Ovary (tissue), 3 donors: Measurements from ENCODE around the gene TOP1.

Source experiments
- POLR2A ChIP-seq: fragments of 450-650 bp; IDR thresholded peaks from one replicate; pipeline ENCODE4 v1.6.1; 2017; ENCODE audit warnings: antibody characterized with exemption, mild to moderate bottlenecking, moderate library complexity
- TF ChIP-seq, protein P1 (sequence below), 3 donors: fragments of 450-650 bp in 2 of 3; fragments of 200-600 bp in 1 of 3; IDR thresholded peaks; one replicate each; pipeline versions ENCODE4 v1.5.1 to v1.8.0; 2016 to 2022; ENCODE audit warnings: antibody characterized with exemption in 3 of 3, mild to moderate bottlenecking in 1 of 3
- donor health status: DM: no; HTN: no; CAD: no.

DNA sequence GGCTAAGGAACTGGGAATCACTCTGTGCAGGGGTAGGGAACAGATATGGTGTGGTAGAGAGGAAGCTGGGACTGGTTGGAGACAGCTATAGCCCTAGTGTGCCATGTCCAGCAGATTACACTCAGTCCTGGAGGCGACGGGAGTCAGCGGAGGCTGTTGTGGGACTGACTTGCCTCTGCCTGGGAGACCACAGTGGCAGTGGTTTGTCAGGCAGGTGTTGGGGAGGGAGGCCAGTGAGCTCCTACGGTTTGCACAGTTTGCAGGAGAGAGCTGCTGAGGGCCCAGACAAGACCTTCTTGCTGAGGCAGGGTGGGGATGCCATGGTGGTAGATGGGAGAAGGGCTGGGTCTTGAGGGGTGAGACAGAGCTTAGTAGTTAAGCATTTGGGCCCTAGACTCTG, 113.6 kb downstream of the TOP1 start:
- TF ChIP-seq, protein P1, sequence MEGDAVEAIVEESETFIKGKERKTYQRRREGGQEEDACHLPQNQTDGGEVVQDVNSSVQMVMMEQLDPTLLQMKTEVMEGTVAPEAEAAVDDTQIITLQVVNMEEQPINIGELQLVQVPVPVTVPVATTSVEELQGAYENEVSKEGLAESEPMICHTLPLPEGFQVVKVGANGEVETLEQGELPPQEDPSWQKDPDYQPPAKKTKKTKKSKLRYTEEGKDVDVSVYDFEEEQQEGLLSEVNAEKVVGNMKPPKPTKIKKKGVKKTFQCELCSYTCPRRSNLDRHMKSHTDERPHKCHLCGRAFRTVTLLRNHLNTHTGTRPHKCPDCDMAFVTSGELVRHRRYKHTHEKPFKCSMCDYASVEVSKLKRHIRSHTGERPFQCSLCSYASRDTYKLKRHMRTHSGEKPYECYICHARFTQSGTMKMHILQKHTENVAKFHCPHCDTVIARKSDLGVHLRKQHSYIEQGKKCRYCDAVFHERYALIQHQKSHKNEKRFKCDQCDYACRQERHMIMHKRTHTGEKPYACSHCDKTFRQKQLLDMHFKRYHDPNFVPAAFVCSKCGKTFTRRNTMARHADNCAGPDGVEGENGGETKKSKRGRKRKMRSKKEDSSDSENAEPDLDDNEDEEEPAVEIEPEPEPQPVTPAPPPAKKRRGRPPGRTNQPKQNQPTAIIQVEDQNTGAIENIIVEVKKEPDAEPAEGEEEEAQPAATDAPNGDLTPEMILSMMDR (IDR thresholded peaks at IDR 0.05): no peak
- no peak for TF ChIP-seq POLR2A
